Central memory CD4-positive, alpha-beta T cell (primary cell): Measurements from ENCODE around the gene GRIK3.
"Not testable (repeated sequence)": the region's sequence is repeated elsewhere in the genome, so short reads cannot be mapped to it uniquely, and the experiment has no call there.

Experiments
- DNase-seq: peaks from one replicate; pipeline ENCODE4 v3.0.0; 2022

GRIK3 gene

DNA sequence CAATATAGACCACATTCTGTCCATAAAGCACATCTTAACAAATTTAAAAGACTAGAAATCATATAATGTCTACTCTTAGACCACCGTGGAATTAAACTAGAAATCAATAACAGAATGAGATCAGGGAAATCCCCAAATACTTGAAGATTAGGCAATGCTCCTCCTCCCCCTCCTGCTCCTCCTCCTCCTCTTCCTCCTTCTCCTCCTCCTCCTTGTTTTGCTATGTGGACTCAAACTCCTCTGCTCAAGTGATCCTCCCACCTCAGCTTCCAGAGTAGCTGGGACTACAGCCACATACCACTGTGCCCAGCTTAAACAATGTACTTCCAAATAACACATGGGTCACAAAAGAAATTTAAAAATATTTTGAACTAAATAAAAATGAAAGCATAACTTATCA lies 134.2 kb downstream of the GRIK3 start:
- DNase-seq = no peak

DNA sequence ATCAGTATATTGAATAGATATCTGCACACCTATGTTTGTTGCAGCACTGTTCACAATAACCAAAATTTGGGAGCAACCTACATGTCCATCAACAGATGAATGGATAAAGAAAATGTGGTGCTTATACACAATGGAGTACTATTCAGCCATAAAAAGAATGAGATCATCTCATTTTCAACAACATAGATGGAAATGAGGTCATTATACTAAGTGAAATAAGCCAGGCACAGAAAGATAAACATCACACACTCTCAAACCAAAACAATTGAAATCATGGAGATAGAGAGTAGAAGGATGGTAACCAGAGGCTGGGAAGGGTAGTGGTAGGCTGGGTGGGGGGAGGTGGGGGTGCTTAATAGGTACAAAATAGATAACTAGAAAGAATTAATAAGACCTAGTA lies 136.5 kb downstream of the GRIK3 start:
- DNase-seq = not testable (repeated sequence)

DNA sequence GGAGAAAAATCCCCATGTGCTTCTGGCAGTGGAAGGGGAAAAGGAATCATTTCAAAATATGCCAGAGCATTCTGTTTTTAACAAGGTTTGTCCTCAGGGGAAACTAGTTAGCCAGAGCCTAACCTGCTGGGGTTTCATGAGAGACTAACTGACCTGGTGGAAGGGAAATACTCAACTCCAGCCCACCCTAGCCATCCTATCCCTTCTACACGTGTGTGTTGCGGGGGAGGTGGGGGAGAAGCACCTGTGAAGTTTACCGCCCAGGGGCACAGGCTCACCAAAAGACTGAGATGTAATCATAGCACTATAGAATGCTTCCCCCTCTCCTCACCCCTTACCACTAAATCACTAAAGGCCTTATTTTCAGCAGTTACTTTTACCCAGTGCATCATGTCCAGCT lies 139.5 kb downstream of the GRIK3 start:
- no peak for DNase-seq

- DNase-seq = no peak
Measured at GRCh38 chr1:36890776-36891175, 143.5 kb downstream of the GRIK3 start.

DNA sequence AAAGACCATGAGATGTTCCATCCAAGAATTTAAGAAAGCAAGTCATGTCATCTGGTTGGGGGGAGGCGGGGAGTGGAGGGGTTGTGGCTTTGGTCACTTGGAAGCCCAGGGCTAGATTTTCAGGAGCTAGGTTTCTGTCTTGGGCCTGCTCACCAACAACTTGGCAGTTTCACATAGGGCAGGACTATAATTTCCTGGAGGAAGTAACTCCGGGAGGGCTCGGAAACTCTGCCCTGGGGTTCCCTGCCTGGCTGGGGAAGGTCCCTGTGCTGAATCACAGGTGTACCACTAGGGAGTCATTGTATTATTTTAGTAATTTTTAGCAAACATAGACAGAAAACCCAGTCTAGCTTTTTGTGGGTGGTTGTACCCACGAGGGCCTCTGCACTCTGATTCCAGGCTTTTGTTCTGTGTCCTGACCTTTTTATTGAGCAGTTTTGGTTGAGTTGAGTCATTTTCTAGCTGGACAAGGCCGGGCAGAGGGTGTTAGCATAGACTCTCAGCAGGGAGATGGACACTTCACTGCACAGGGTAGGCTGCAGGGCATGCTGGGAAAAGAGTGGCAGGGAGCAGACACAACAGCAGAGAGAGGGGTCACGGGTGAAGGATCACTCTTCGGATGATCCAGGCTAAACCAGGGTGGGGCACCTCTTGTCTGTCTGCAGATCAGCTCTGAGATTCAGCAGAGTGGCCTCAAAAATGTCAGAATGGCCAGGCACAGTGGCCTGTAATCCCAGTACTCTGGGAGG lies 144.7 kb downstream of the GRIK3 start:
- DNase-seq = no peak

DNA sequence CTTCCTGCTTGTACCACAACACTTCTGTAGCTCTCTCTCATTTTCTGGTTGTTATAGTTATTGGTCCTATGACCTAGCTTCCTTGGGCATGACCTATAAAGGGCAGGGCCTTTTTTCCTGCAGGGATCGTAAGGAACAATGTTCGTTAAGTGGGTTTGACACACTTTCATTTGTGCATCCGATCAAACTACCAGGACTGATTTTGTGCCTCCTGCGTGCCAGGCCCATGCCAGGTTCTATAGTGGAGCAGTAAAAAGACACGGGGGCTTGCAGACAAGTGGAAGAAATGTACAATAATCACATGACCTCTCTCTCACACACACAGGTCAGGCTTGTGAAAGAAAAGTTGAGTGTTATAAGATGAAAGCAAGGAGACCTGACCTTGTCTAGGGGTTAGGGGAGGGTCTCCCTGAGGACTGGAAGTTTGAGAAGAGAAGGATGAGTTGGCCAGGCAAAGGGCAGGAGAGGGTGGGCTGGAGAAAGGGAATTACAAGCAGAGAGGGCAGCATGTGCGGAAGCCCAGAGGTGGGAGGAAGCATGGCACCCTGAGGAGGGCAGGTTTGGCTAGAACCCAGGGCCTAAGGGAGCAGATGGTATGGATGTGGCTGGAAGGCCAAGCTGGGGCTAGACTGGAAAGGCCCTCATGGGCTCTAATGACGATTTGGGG lies 145.4 kb downstream of the GRIK3 start:
- DNase-seq = no peak

DNA sequence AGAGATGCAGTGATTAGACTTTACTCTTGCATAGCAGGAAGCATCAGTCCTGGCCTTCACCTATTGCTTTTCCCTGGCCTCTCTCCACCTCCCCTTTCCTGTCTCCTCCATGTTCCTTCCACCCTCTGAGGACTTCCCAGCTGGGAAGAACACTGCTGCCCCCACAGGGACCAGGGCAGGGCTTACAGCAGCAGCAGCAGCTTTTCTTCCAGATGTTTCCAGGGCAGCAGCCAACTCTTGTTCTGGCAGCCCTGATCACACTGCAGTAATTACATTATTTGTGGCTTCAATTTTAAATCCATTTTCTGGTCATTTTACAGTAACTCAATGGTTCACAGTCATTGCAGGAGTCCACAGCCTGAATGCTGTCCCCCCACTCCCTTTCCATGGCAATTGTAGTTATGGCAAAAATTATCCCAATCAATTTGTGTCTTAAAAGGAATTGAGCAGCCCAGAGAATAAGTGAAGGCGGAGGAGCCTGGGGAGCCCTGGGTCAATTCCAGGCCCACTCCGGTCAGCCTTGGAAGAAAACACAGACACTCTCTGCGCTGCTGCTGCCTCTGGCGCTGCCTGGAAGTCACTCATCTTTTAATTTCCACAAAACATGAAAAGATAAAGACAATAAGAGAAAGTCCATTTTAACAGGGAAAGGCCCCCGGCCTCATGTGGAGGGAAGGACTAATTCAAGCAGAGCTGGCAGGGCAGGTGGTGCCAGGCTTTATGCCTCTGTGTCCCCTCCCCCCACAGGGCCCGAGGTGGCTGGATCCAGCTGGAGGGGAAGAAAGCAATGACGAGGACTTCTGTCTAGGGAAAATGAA lies 148.6 kb downstream of the GRIK3 start:
- DNase-seq = no peak

DNA sequence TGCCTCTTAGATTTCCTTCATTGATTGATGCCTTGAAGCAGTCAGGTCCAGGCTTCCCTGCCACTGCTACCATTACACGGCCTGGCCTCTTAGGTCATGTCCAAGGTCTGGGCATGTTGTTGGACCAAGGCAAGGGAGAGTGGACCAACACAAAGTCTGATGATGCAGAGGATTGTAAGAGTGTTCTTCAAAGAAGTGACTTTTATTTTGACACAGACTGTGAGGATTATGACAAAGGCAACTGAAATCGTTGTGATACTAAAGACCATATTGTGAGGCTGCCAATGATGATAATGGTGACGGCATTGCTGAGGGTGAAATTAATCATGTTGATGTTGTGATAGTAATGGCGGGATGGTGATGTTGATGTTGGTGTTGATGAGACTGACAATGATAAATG lies 149.5 kb downstream of the GRIK3 start:
- DNase-seq = no peak

GRCh38 chr1:36884029-36884701 lies 150.2 kb downstream of the GRIK3 start:
- no peak for DNase-seq

- no peak for DNase-seq
Measured at GRCh38 chr1:36883315-36883949, 150.9 kb downstream of the GRIK3 start.

DNA sequence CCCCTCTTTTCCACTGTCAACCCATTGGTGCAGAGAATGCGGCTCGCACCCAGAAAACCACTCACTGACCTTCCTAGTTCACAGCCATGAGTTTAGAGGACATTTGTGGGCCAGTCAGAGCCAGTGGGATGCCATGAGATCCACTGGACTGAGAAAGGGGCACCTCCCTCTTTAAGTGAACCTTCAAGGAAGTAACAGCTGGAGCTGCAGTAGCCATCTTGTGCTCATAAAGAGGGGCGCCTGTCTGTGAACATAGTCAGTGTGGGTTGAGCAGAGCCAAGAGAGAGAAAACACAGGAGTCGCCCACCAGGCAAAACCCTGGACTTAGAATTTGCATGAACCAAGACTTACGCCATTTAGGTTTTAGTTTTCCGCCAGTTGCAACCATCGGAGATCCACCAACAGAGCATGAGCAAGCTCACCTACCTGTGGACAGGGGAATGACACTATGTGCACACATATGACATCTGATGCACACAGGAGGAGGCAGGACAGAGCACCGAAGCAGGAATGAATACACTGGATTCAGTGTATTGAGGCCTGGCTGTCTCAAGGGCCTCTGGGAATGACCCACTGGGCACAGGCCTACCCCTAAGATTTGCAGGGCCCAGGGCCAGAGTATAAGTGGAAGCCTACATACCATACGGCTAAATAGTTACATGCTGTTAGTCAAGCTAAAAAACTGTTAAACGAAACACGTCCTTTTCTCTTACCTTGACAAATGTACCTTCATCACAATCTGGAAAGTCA lies 151.6 kb downstream of the GRIK3 start:
- no peak for DNase-seq

GRCh38 chr1:36881541-36881940 lies 152.8 kb downstream of the GRIK3 start:
- DNase-seq = no peak

DNA sequence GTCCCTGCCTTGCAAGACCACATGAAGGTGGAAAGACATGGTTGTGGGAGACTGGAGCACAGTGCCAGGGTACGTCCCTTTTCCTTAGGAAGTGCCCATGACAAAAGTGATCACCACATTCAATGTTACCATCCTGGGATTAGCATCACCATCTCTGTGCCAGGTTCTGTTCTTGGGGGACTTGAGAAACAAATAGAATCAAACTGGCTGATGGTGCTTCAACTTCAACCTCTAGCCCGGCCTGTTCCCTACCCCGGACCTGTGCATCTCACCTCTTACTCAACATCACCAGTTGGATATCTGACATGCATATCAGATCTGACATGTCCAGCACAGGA lies 153.3 kb downstream of the GRIK3 start:
- DNase-seq = no peak

GRCh38 chr1:36880155-36881067 lies 153.9 kb downstream of the GRIK3 start:
- no peak for DNase-seq

DNA sequence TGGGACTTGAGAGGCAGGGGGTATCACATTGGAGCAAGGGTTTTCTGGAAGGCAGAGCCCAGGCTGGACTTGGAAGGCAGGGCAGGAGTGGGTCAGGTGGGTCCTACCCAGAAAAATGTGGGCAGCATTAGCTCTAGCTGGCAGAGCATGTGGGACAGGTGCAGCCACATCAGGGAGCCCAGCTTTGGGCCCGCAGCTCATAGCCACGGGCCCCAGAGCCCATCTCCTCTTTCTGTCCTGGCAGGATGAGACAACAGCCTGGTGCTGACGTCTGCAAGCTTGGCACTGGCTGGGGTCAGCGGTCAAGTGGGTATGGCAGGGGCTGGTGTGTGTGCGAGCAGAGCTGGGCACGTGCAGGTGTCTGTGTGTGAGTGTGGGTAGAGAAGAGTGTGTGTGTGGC lies 154.7 kb downstream of the GRIK3 start:
- DNase-seq = no peak

DNA sequence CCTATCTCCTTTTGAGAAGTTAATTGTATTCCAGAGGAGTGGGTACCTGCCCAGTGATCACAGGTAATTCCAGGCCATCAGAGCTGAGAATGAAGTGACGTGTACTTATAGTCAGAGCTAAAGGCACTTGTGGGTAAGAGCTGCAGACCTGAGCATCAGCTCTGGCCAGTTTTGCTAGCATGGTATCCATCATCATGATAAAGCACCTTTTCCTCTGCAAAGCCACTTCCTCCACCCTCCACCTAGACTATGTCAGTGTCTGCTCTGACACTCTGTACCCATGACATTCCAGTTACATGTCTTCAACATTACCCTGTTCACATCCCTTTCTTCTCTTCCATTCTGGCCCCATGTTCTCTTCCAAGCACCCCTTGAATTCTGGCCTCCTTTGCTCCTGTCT lies 157.3 kb downstream of the GRIK3 start:
- no peak for DNase-seq

GRCh38 chr1:36874271-36875060 lies 159.8 kb downstream of the GRIK3 start:
- DNase-seq = no peak

DNA sequence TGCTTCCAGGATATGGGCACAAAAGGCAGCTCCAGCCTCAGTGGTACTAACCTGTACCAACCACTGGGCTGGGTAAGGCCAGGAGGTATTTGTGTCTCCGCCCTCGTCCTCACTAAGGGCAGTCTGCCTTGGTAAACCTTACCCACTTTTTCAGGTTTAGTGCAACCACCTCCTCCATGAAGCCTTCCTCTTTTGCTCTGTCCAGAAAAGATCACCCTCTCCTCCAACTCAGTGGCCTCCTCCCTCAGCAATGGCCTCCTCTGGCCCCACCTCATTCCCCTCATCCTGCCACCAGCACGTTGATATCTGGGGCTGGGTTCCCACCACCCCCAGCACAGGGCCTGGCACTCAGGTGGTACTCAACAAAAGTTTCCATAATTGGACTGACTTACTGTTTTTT lies 161.5 kb downstream of the GRIK3 start:
- no peak for DNase-seq

GRCh38 chr1:36872126-36872754 lies 162.1 kb downstream of the GRIK3 start:
- DNase-seq = no peak
